ENCODE results near the gene EIF2AK2. TPM values are rescaled to one million over a fixed set of nuclear protein-coding genes. Genes with fewer than 3 reads are reported as not detected.

The EIF2AK2 gene
- total and polyA plus RNA-seq, 8 donors, result 4.7 to 55.3 (median 11.4) TPM

GRCh38 chr2:37167636-37168180 is 10.9 kb upstream of the EIF2AK2 start:
- intact Hi-C loops (cut with DNase I; ENCODE audit: low total_unique reads), result no loop called here
- Histone ChIP-seq H3K36me3 (no peaks in the 10 kb centered on the region), H3K9me3 (peaks cover 0 to 19% (median 5%) of the 10 kb centered on the region in 4 donors), H3K4me1 (peaks cover 0 to 9% (median 0%) of the 10 kb centered on the region in 4 donors), H3K27ac (peak overlapping the region in 3 of 5 donors; percentile 39 to 65 (median 49)), H3K4me3 (no peak overlapping the region), H3K27me3 (no peaks in the 10 kb centered on the region)
- peak in 1 of 2 donors; percentile 62 for DNase-seq
- 74 to 80% (median 76%) methylated on average over 3 of the region's 3 CpGs for WGBS, 5 donors
- TF ChIP-seq CTCF (IDR thresholded peaks at IDR 0.05) (no peak), POLR2A (IDR thresholded peaks at IDR 0.05) (no peak), POLR2AphosphoS5 (IDR thresholded peaks at IDR 0.05) (no peak), EP300 (IDR thresholded peaks at IDR 0.05) (no peak)

- DNase-seq, result no peak
- H3K36me3 ChIP-seq, result no peaks in the 10 kb centered on the region
- no peak overlapping the region for H3K4me3 ChIP-seq
- no peak for TF ChIP-seq CTCF (IDR thresholded peaks at IDR 0.05)
- TF ChIP-seq POLR2A (IDR thresholded peaks at IDR 0.05), result no peak
- TF ChIP-seq EP300 (IDR thresholded peaks at IDR 0.05), result no peak
- TF ChIP-seq POLR2AphosphoS5 (IDR thresholded peaks at IDR 0.05), result no peak
- peaks cover 0 to 9% (median 0%) of the 10 kb centered on the region in 4 donors for H3K4me1 ChIP-seq
- no peak overlapping the region for H3K27ac ChIP-seq
- no peaks in the 10 kb centered on the region for H3K27me3 ChIP-seq
- peaks cover 0 to 19% (median 5%) of the 10 kb centered on the region in 4 donors for H3K9me3 ChIP-seq
- 91 to 97% (median 94%) methylated on average over 1 of the region's 1 CpG for WGBS, 5 donors
- intact Hi-C loops (cut with DNase I; ENCODE audit: low total_unique reads), result no loop called here
Measured at GRCh38 chr2:37164757-37165156, 8.0 kb upstream of the EIF2AK2 start.

- no peaks in the 10 kb centered on the region for H3K9me3 ChIP-seq
- peak; percentile 38 to 84 for DNase-seq
- no peaks in the 10 kb centered on the region for H3K27me3 ChIP-seq
- WGBS, 5 donors, result 0 to 2% (median 1%) methylated on average over 26 to 27 of the region's 27 CpGs
- peak overlapping the region; percentile 76 to 97 (median 90) for H3K4me3 ChIP-seq
- H3K27ac ChIP-seq, result peak overlapping the region; percentile 80 to 94 (median 91)
- TF ChIP-seq CTCF (IDR thresholded peaks at IDR 0.05) (no peak), POLR2AphosphoS5 (IDR thresholded peaks at IDR 0.05) (peak in 1 of 3 donors; percentile 39)
- intact Hi-C loops (cut with DNase I; ENCODE audit: low total_unique reads), result no loop called here
- H3K4me1 ChIP-seq, result peaks cover 10 to 38% (median 28%) of the 10 kb centered on the region in 4 donors
- peaks cover 0 to 11% (median 0%) of the 10 kb centered on the region in 4 donors for H3K36me3 ChIP-seq
Measured at GRCh38 chr2:37156071-37156856, 516 bp downstream of the EIF2AK2 start.

GRCh38 chr2:37154785-37155184 is 2.0 kb downstream of the EIF2AK2 start:
- Histone ChIP-seq H3K9me3 (no peaks in the 10 kb centered on the region), H3K36me3 (peaks cover 0 to 11% (median 0%) of the 10 kb centered on the region in 4 donors), H3K4me1 (peaks cover 10 to 48% (median 34%) of the 10 kb centered on the region in 4 donors), H3K4me3 (no peak overlapping the region), H3K27ac (no peak overlapping the region), H3K27me3 (no peaks in the 10 kb centered on the region)
- TF ChIP-seq CTCF (IDR thresholded peaks at IDR 0.05), result no peak
- no peak for TF ChIP-seq POLR2AphosphoS5 (IDR thresholded peaks at IDR 0.05)
- TF ChIP-seq POLR2A (IDR thresholded peaks at IDR 0.05), result no peak
- TF ChIP-seq EP300 (IDR thresholded peaks at IDR 0.05), result no peak
- intact Hi-C loops (cut with DNase I; ENCODE audit: low total_unique reads), result no loop called here
- WGBS, 5 donors, result 86 to 96% (median 95%) methylated on average over 4 of the region's 4 CpGs
- DNase-seq, result no peak

Measured in stomach (tissue), 9 donors.